Liver (tissue), 9 donors: ENCODE results near the gene STOX2. TPM values are rescaled to one million over a fixed set of nuclear protein-coding genes. Genes with fewer than 3 reads are reported as not detected.

Source experiments
- DNase-seq: peaks from one replicate; pipeline ENCODE4 v3.0.0-alpha.2; 2017; ENCODE audit warnings: low spot score
- H3K27ac ChIP-seq, 2 donors: one replicate each; pipeline ENCODE4 v1.7.0; 2013; ENCODE audit warnings: inconsistent platforms in 2 of 2, low read length in 2 of 2, control low read depth in 1 of 2, low read depth in 1 of 2, mild to moderate bottlenecking in 1 of 2
- H3K27me3 ChIP-seq, 4 donors: one replicate each; pipeline versions ENCODE4 v1.6.1 to v1.7.0; 2013; ENCODE audit warnings: low read length in 3 of 4, inconsistent platforms in 1 of 4, mild to moderate bottlenecking in 1 of 4, moderate library complexity in 1 of 4; ENCODE audit not compliant: control insufficient read depth in 4 of 4, insufficient read depth in 4 of 4
- H3K36me3 ChIP-seq, 4 donors: one replicate each; pipeline versions ENCODE4 v1.6.1 to v1.7.0; 2013; ENCODE audit warnings: low read length in 3 of 4, mild to moderate bottlenecking in 3 of 4, low read depth in 1 of 4, moderate library complexity in 1 of 4; ENCODE audit not compliant: control insufficient read depth in 4 of 4, insufficient read depth in 3 of 4
- H3K4me1 ChIP-seq, 4 donors: one replicate each; pipeline versions ENCODE4 v1.6.1 to v1.7.0; 2013; ENCODE audit warnings: low read length in 3 of 4, mild to moderate bottlenecking in 3 of 4, moderate library complexity in 1 of 4; ENCODE audit not compliant: control insufficient read depth in 4 of 4, insufficient read depth in 4 of 4
- H3K4me3 ChIP-seq, 3 donors: one replicate each; pipeline versions ENCODE4 v1.6.1 to v1.7.0; 2013; ENCODE audit warnings: low read length in 3 of 3, control low read depth in 1 of 3, low read depth in 1 of 3, mild to moderate bottlenecking in 1 of 3
- H3K9ac ChIP-seq, 2 donors: one replicate each; pipeline ENCODE4 v1.7.0; 2013; ENCODE audit warnings: low read length in 2 of 2, mild to moderate bottlenecking in 2 of 2, moderate library complexity in 2 of 2, control low read depth in 1 of 2, low read depth in 1 of 2
- H3K9me3 ChIP-seq, 4 donors: one replicate each; pipeline versions ENCODE4 v1.6.1 to v1.7.0; 2013; ENCODE audit warnings: low read length in 3 of 4; ENCODE audit not compliant: control insufficient read depth in 4 of 4
- EGR1 ChIP-seq, 2 donors: IDR thresholded peaks; 2 replicates each; pipeline ENCODE4 v1.6.1; 2016 to 2018; ENCODE audit warnings: antibody characterized with exemption in 2 of 2, low read depth in 2 of 2
- FOXA1 ChIP-seq: IDR thresholded peaks from 2 replicates; pipeline ENCODE4 v1.6.1; 2016; ENCODE audit warnings: antibody characterized with exemption
- FOXA2 ChIP-seq: IDR thresholded peaks from 2 replicates; pipeline ENCODE4 v1.6.1; 2016; ENCODE audit warnings: antibody characterized with exemption
- GABPA ChIP-seq, 2 donors: IDR thresholded peaks in 1 of 2; conservative IDR thresholded peaks in 1 of 2; 2 replicates each; pipeline ENCODE4 v1.6.1; 2016; ENCODE audit warnings: antibody characterized with exemption in 2 of 2, mild to moderate bottlenecking in 1 of 2, moderate library complexity in 1 of 2
- HNF4A ChIP-seq, 2 donors: conservative IDR thresholded peaks; 2 replicates each; pipeline ENCODE4 v1.6.1; 2016; ENCODE audit warnings: antibody characterized with exemption in 2 of 2, mild to moderate bottlenecking in 2 of 2
- HNF4G ChIP-seq: IDR thresholded peaks from 2 replicates; pipeline ENCODE4 v1.6.1; 2016; ENCODE audit warnings: antibody characterized with exemption
- JUND ChIP-seq, 2 donors: IDR thresholded peaks; 2 replicates each; pipeline ENCODE4 v1.6.1; 2016; ENCODE audit warnings: antibody characterized with exemption in 2 of 2
- NR2F2 ChIP-seq: IDR thresholded peaks from 2 replicates; pipeline ENCODE4 v1.6.1; 2016; ENCODE audit warnings: antibody characterized with exemption
- RAD21 ChIP-seq, 2 donors: IDR thresholded peaks; 2 replicates each; pipeline ENCODE4 v1.6.1; 2016; ENCODE audit warnings: antibody characterized with exemption in 2 of 2, mild to moderate bottlenecking in 2 of 2
- REST ChIP-seq: IDR thresholded peaks from 2 replicates; pipeline ENCODE4 v1.6.1; 2016; ENCODE audit warnings: antibody characterized with exemption, mild to moderate bottlenecking
- RXRA ChIP-seq, 2 donors: IDR thresholded peaks; 2 replicates each; pipeline ENCODE4 v1.6.1; 2017 to 2018; ENCODE audit warnings: antibody characterized with exemption in 2 of 2, mild to moderate bottlenecking in 1 of 2
- SP1 ChIP-seq: IDR thresholded peaks from 2 replicates; pipeline ENCODE4 v1.6.1; 2018; ENCODE audit warnings: antibody characterized with exemption, mild to moderate bottlenecking
- TAF1 ChIP-seq: conservative IDR thresholded peaks from 2 replicates; pipeline ENCODE4 v1.6.1; 2016; ENCODE audit warnings: antibody characterized with exemption, mild to moderate bottlenecking
- YY1 ChIP-seq: IDR thresholded peaks from 2 replicates; pipeline ENCODE4 v1.6.1; 2016; ENCODE audit warnings: antibody characterized with exemption, mild to moderate bottlenecking
- polyA plus RNA-seq, 2 donors: library from polyadenylated mRNA; stranded (reverse) in 1 of 2; unstranded in 1 of 2; fragments of 200-250 nt in 1 of 2; fragments of >200 nt in 1 of 2; fragmentation: Nextera tagmentation in 1 of 2; extraction: Ambion mirVana in 1 of 2; gene quantifications; one replicate each; pipeline versions ENCODE4 v1.2.1 to v1.2.3, GENCODE V29; 2013 to 2015
- total RNA-seq, 2 donors: library from RNA; depleted of rRNA; stranded (reverse); fragments of >200 nt; gene quantifications; one replicate each; pipeline ENCODE4 v1.2.3, GENCODE V29; 2014
- TF ChIP-seq, protein P1 (sequence below): fragments of 150-350 bp; IDR thresholded peaks from 2 replicates; pipeline ENCODE4 v1.5.1; 2017; ENCODE audit warnings: improper control_type of control experiment, low read depth, low read length; ENCODE audit not compliant: missing input control
- TF ChIP-seq, protein P2 (sequence below): IDR thresholded peaks from 2 replicates; pipeline ENCODE4 v1.6.1; 2016; ENCODE audit warnings: antibody characterized with exemption
- TF ChIP-seq, protein P3 (sequence below): IDR thresholded peaks from 2 replicates; pipeline ENCODE4 v1.6.1; 2016; ENCODE audit warnings: antibody characterized with exemption
- TF ChIP-seq, protein P4 (sequence below): IDR thresholded peaks from 2 replicates; pipeline ENCODE4 v1.6.1; 2016; ENCODE audit warnings: antibody characterized with exemption
- donor health status: healthy.
- donor health status: healthy.
- donor health status: healthy.
- donor health status: healthy.
- donor health status: healthy.

STOX2 gene
- total and polyA plus RNA-seq, 4 donors = 1.4 to 12.6 (median 1.6) TPM

DNA sequence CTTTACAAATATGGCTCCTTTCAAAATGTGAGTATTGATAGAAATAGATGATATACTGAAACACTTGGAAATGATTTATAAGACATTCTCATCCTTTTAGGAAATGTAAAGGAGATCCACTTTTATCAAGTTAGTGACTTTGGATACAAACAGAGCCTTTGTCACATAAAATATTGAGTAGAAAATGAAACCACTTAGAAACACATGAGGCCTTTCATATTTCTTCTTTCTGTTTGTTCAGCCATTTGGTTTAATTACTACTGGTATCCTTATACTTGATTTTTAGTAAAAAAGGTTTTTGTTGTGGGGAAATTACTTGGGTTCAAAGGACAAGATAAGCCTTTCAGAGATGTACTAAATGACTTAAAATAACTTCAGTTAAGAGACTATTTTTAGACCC, 4.1 kb downstream of the STOX2 start:
- no peak for DNase-seq
- Histone ChIP-seq H3K27ac (no peak overlapping the region), H3K27me3 (no peaks in the 10 kb centered on the region), H3K36me3 (no peaks in the 10 kb centered on the region), H3K4me3 (no peak overlapping the region), H3K9ac (no peak overlapping the region), H3K9me3 (no peaks in the 10 kb centered on the region), H3K4me1 (peaks cover 3 to 25% (median 14%) of the 10 kb centered on the region in 4 donors)
- TF ChIP-seq FOXA1 (no peak), EGR1 (IDR thresholded peaks at IDR 0.05; ENCODE audit: low read depth in 2 of 2) (no peak), HNF4G (no peak), NR2F2 (no peak), FOXA2 (no peak), GABPA (IDR thresholded peaks at IDR 0.05 in 1 of 2, conservative IDR thresholded peaks at IDR 0.05 in 1 of 2) (no peak), YY1 (no peak), HNF4A (conservative IDR thresholded peaks at IDR 0.05) (no peak), RAD21 (IDR thresholded peaks at IDR 0.05) (no peak), REST (no peak), SP1 (no peak), RXRA (IDR thresholded peaks at IDR 0.05) (no peak), TAF1 (no peak), JUND (IDR thresholded peaks at IDR 0.05) (no peak)
- TF ChIP-seq, protein P1, sequence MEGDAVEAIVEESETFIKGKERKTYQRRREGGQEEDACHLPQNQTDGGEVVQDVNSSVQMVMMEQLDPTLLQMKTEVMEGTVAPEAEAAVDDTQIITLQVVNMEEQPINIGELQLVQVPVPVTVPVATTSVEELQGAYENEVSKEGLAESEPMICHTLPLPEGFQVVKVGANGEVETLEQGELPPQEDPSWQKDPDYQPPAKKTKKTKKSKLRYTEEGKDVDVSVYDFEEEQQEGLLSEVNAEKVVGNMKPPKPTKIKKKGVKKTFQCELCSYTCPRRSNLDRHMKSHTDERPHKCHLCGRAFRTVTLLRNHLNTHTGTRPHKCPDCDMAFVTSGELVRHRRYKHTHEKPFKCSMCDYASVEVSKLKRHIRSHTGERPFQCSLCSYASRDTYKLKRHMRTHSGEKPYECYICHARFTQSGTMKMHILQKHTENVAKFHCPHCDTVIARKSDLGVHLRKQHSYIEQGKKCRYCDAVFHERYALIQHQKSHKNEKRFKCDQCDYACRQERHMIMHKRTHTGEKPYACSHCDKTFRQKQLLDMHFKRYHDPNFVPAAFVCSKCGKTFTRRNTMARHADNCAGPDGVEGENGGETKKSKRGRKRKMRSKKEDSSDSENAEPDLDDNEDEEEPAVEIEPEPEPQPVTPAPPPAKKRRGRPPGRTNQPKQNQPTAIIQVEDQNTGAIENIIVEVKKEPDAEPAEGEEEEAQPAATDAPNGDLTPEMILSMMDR = no peak
- TF ChIP-seq, protein P2, sequence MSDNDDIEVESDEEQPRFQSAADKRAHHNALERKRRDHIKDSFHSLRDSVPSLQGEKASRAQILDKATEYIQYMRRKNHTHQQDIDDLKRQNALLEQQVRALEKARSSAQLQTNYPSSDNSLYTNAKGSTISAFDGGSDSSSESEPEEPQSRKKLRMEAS = no peak
- TF ChIP-seq, protein P3, sequence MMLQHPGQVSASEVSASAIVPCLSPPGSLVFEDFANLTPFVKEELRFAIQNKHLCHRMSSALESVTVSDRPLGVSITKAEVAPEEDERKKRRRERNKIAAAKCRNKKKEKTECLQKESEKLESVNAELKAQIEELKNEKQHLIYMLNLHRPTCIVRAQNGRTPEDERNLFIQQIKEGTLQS = no peak
- TF ChIP-seq, protein P4, sequence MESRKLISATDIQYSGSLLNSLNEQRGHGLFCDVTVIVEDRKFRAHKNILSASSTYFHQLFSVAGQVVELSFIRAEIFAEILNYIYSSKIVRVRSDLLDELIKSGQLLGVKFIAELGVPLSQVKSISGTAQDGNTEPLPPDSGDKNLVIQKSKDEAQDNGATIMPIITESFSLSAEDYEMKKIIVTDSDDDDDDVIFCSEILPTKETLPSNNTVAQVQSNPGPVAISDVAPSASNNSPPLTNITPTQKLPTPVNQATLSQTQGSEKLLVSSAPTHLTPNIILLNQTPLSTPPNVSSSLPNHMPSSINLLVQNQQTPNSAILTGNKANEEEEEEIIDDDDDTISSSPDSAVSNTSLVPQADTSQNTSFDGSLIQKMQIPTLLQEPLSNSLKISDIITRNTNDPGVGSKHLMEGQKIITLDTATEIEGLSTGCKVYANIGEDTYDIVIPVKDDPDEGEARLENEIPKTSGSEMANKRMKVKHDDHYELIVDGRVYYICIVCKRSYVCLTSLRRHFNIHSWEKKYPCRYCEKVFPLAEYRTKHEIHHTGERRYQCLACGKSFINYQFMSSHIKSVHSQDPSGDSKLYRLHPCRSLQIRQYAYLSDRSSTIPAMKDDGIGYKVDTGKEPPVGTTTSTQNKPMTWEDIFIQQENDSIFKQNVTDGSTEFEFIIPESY = no peak
